OCI-LY7 (cell line): ENCODE results near the gene SLC26A3. TPM values are rescaled to one million over a fixed set of nuclear protein-coding genes. Genes with fewer than 3 reads are reported as not detected.

ENCODE experiments used
- BruUV-seq: library from RNA; stranded (reverse); fragments of 400-500 nt; replicated peaks from 2 replicates; lab custom pipeline; 2021; lab: Mats Ljungman, UMichigan
- CTCF ChIA-PET: fragments of 300-600 bp; sonication (Branson Sonifier 250); formaldehyde crosslinking; loops from one replicate; lab custom pipeline; 2022; ENCODE audit warnings: antibody characterized with exemption; ENCODE audit not compliant: unreplicated experiment; lab: Charles Lee
- POLR2A ChIA-PET: fragments of 300-600 bp; sonication (Branson Sonifier 250); formaldehyde crosslinking; loops from one replicate; lab custom pipeline; 2022; ENCODE audit warnings: antibody characterized with exemption; lab: Charles Lee
- DNase-seq: peaks from one replicate; pipeline ENCODE4 v3.0.0-alpha.2; 2015; ENCODE audit warnings: low spot score
- H2AFZ ChIP-seq: fragments of 200-600 bp; sonication (generic), shearing (Covaris generic); 2 replicates; pipeline ENCODE4 v1.6.1; 2014; ENCODE audit warnings: mild to moderate bottlenecking, antibody characterized with exemption, low read length, moderate library complexity
- H3K27ac ChIP-seq: fragments of 200-600 bp; sonication (generic); 2 replicates; pipeline ENCODE4 v1.5.1; 2014; ENCODE audit warnings: mixed run types, low read depth, mild to moderate bottlenecking, moderate library complexity, low read length, inconsistent platforms; ENCODE audit not compliant: poor library complexity, severe bottlenecking
- H3K36me3 ChIP-seq: fragments of 200-600 bp; sonication (generic); 2 replicates; pipeline ENCODE4 v1.6.1; 2014; ENCODE audit warnings: mild to moderate bottlenecking, antibody characterized with exemption, low read length, moderate library complexity, mixed read lengths; ENCODE audit not compliant: insufficient read depth
- H3K4me1 ChIP-seq: fragments of 200-600 bp; sonication (generic); 2 replicates; pipeline ENCODE4 v1.5.1; 2014; ENCODE audit warnings: mild to moderate bottlenecking, low read length; ENCODE audit not compliant: insufficient read depth, poor library complexity, severe bottlenecking
- H3K4me2 ChIP-seq: fragments of 200-600 bp; sonication (generic); 2 replicates; pipeline ENCODE4 v1.6.1; 2014; ENCODE audit warnings: mild to moderate bottlenecking, low read length
- H3K4me3 ChIP-seq: fragments of 200-600 bp; sonication (generic); 2 replicates; pipeline ENCODE4 v1.5.1; 2014; ENCODE audit warnings: mild to moderate bottlenecking, low read depth, low read length; ENCODE audit not compliant: poor library complexity, severe bottlenecking
- H3K79me2 ChIP-seq: fragments of 200-600 bp; sonication (generic); 2 replicates; pipeline ENCODE4 v1.6.1; 2016; ENCODE audit warnings: low read depth, mild to moderate bottlenecking, low read length, moderate library complexity, mixed read lengths; ENCODE audit not compliant: insufficient read depth
- H3K9me2 ChIP-seq: fragments of 200-600 bp; sonication (generic); 2 replicates; pipeline ENCODE4 v1.6.1; 2016; ENCODE audit warnings: mild to moderate bottlenecking, low read length, mixed read lengths; ENCODE audit not compliant: insufficient read depth
- H3K9me3 ChIP-seq: fragments of 200-600 bp; sonication (generic); 2 replicates; pipeline ENCODE4 v1.6.1; 2014; ENCODE audit warnings: mild to moderate bottlenecking, mixed run types, low read length, mixed read lengths
- H4K20me1 ChIP-seq: fragments of 200-600 bp; sonication (generic); 2 replicates; pipeline ENCODE4 v1.6.1; 2014; ENCODE audit warnings: mild to moderate bottlenecking, antibody characterized with exemption, low read length, moderate library complexity, mixed read lengths; ENCODE audit not compliant: insufficient read depth
- EZH2phosphoT487 ChIP-seq: fragments of 200-600 bp; sonication (generic); IDR thresholded peaks from 2 replicates; pipeline ENCODE4 v1.6.1; 2018; ENCODE audit warnings: low read depth, borderline replicate concordance, mild to moderate bottlenecking, mixed run types, antibody characterized with exemption, low read length, moderate library complexity, mixed read lengths
- intact Hi-C: fragments of 100-400 bp; cut with micrococcal nuclease; formaldehyde crosslinking; loops from one replicate; pipeline ENCODE4 v1.10.0; 2022; ENCODE audit not compliant: unreplicated experiment
- total RNA-seq, 2 experiments: library from RNA; depleted of rRNA in 1 of 2; stranded (reverse); fragments of >200 nt in 1 of 2; shearing (Covaris generic) in 1 of 2; gene quantifications; 2 replicates each; pipeline ENCODE4 v1.2.3, GENCODE V29; 2014 to 2022
- TF ChIP-seq, protein P1 (sequence below): fragments of 200-600 bp; sonication (generic); conservative IDR thresholded peaks from 2 replicates; pipeline ENCODE4 v1.5.1; 2014; ENCODE audit warnings: mild to moderate bottlenecking, antibody characterized with exemption, low read length, moderate library complexity, mixed read lengths

The SLC26A3 gene
- total RNA-seq, 2 experiments from 2014 or later, result not detected

GRCh38 chr7:107838024-107838601 is 35.1 kb upstream of the SLC26A3 start:
- H3K36me3 ChIP-seq, result no peaks in the 10 kb centered on the region
- no peak for DNase-seq
- intact Hi-C loops, result no loop called here
- H3K4me3 ChIP-seq, result no peak overlapping the region
- no peak overlapping the region for H3K4me2 ChIP-seq
- no peak overlapping the region for H3K27ac ChIP-seq
- H2AFZ ChIP-seq, result no peak overlapping the region
- ChIA-PET CTCF (no interaction called here), POLR2A (interaction anchor here (0.6 to 0.7 kb wide), 2 partner anchors 285 to 1157 kb away, joined by 3 to 4 read pairs; no protein-coding TSS in a partner anchor)
- no peaks in the 10 kb centered on the region for H3K4me1 ChIP-seq
- no TSS peak for BruUV-seq
- no peaks in the 10 kb centered on the region for H4K20me1 ChIP-seq
- TF ChIP-seq EZH2phosphoT487, result no peak
- TF ChIP-seq, protein P1, sequence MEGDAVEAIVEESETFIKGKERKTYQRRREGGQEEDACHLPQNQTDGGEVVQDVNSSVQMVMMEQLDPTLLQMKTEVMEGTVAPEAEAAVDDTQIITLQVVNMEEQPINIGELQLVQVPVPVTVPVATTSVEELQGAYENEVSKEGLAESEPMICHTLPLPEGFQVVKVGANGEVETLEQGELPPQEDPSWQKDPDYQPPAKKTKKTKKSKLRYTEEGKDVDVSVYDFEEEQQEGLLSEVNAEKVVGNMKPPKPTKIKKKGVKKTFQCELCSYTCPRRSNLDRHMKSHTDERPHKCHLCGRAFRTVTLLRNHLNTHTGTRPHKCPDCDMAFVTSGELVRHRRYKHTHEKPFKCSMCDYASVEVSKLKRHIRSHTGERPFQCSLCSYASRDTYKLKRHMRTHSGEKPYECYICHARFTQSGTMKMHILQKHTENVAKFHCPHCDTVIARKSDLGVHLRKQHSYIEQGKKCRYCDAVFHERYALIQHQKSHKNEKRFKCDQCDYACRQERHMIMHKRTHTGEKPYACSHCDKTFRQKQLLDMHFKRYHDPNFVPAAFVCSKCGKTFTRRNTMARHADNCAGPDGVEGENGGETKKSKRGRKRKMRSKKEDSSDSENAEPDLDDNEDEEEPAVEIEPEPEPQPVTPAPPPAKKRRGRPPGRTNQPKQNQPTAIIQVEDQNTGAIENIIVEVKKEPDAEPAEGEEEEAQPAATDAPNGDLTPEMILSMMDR, result no peak
- H3K9me2 ChIP-seq, result no peaks in the 10 kb centered on the region
- no peaks in the 10 kb centered on the region for H3K79me2 ChIP-seq
- H3K9me3 ChIP-seq, result no peaks in the 10 kb centered on the region

DNA sequence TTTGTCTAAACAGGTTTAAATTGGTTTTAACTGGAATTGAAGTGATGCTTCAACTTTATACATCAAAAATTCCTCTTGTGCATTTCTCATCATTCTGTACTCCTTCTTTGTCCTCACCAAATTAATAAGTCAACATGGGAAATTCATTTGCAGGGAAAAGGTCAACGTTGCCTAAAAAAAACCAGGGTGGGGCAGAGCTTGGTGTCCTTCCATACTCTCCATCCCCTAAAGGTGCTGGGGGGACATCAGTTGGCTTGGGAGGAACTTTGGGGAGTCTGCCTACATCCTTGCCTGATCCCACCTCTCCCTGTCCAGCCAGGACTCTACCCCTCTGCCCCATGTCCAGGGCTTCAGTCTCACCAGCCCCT is 34.1 kb upstream of the SLC26A3 start:
- Histone ChIP-seq H3K36me3 (no peaks in the 10 kb centered on the region), H3K9me2 (no peaks in the 10 kb centered on the region), H3K4me3 (no peak overlapping the region), H4K20me1 (no peaks in the 10 kb centered on the region), H2AFZ (no peak overlapping the region), H3K4me2 (no peak overlapping the region), H3K27ac (no peak overlapping the region), H3K9me3 (no peaks in the 10 kb centered on the region), H3K4me1 (no peaks in the 10 kb centered on the region), H3K79me2 (no peaks in the 10 kb centered on the region)
- TF ChIP-seq, protein P1, result no peak
- TF ChIP-seq EZH2phosphoT487, result no peak
- DNase-seq, result no peak
- intact Hi-C loops, result no loop called here
- BruUV-seq, result no TSS peak
- ChIA-PET CTCF (no interaction called here), POLR2A (interaction anchor here (0.5 to 0.6 kb wide), 2 partner anchors 284 to 313 kb away, joined by 3 read pairs; no protein-coding TSS in a partner anchor)
